Upper lobe of right lung (tissue), 1 donor: ENCODE data around the gene UBR3. TPM values are rescaled to one million over a fixed set of nuclear protein-coding genes. Genes with fewer than 3 reads are reported as not detected.

Experiments used
- ATAC-seq: fragments of 200-7000 bp; cut with Tn5 transposase; one replicate; pipeline ENCODE4 v1.9.1; 2020; ENCODE audit warnings: mild to moderate bottlenecking, moderate library complexity
- DNase-seq: peaks from one replicate; pipeline ENCODE4 v3.0.0-alpha.2; 2020
- H3K27ac ChIP-seq: fragments of 200-600 bp; one replicate; pipeline ENCODE4 v1.8.0; 2022
- H3K27me3 ChIP-seq: fragments of 200-600 bp; one replicate; pipeline ENCODE4 v1.8.0; 2022; ENCODE audit warnings: mild to moderate bottlenecking
- H3K36me3 ChIP-seq: fragments of 200-600 bp; one replicate; pipeline ENCODE4 v1.8.0; 2022
- H3K4me1 ChIP-seq: fragments of 200-600 bp; one replicate; pipeline ENCODE4 v1.8.0; 2022
- H3K4me3 ChIP-seq: fragments of 200-600 bp; one replicate; pipeline ENCODE4 v1.8.0; 2022; ENCODE audit warnings: mild to moderate bottlenecking
- H3K9me3 ChIP-seq: fragments of 200-600 bp; one replicate; pipeline ENCODE4 v1.8.0; 2022
- CTCF ChIP-seq: fragments of 200-600 bp; IDR thresholded peaks from one replicate; pipeline ENCODE4 v1.8.0; 2022; ENCODE audit warnings: antibody characterized with exemption
- intact Hi-C: fragments of 100-400 bp; cut with DNase I; formaldehyde crosslinking; loops from one replicate; pipeline ENCODE4 v1.11.0; 2022
- total RNA-seq: library from RNA; stranded (reverse); fragmentation: NEBNext Ultra II Directional; extraction: Animal tissue kit (Norgen Biotek cat#: 25700); gene quantifications from one replicate; pipeline ENCODE4 v1.2.1, GENCODE V29; 2021
- donor health status: DM: no; HTN: yes; CAD: no; lungs with severe emphysema.

The UBR3 gene
- total RNA-seq, 1 donor from 2014 or later = 42.8 TPM

GRCh38 chr2:169909376-169909775 lies 82.1 kb downstream of the UBR3 start:
- Histone ChIP-seq H3K9me3 (no peaks in the 10 kb centered on the region), H3K27me3 (no peaks in the 10 kb centered on the region), H3K4me3 (no peak overlapping the region), H3K4me1 (no peaks in the 10 kb centered on the region), H3K27ac (no peak overlapping the region), H3K36me3 (peaks cover 46% of the 10 kb centered on the region)
- ATAC-seq (no peak), DNase-seq (no peak)
- no peak for TF ChIP-seq CTCF
- intact Hi-C loops = no loop called here

- intact Hi-C loops = no loop called here
- DNase-seq (no peak), ATAC-seq (no peak)
- H3K4me3 ChIP-seq = no peak overlapping the region
- H3K4me1 ChIP-seq = no peaks in the 10 kb centered on the region
- no peaks in the 10 kb centered on the region for H3K27me3 ChIP-seq
- H3K27ac ChIP-seq = no peak overlapping the region
- H3K36me3 ChIP-seq = peaks cover 53% of the 10 kb centered on the region
- H3K9me3 ChIP-seq = no peaks in the 10 kb centered on the region
- TF ChIP-seq CTCF = no peak
These were observed 83.0 kb downstream of the UBR3 start for GRCh38 chr2:169910109-169910799.

- Histone ChIP-seq H3K4me1 (no peaks in the 10 kb centered on the region), H3K4me3 (no peak overlapping the region), H3K9me3 (no peaks in the 10 kb centered on the region), H3K36me3 (peaks cover 55% of the 10 kb centered on the region), H3K27me3 (no peaks in the 10 kb centered on the region), H3K27ac (no peak overlapping the region)
- intact Hi-C loops = no loop called here
- DNase-seq (no peak), ATAC-seq (no peak)
- TF ChIP-seq CTCF = no peak
These were observed 83.9 kb downstream of the UBR3 start for GRCh38 chr2:169911119-169911518.

GRCh38 chr2:169916623-169917022 lies 89.4 kb downstream of the UBR3 start:
- no peak overlapping the region for H3K4me3 ChIP-seq
- no peak overlapping the region for H3K27ac ChIP-seq
- peaks cover 46% of the 10 kb centered on the region for H3K36me3 ChIP-seq
- H3K9me3 ChIP-seq = no peaks in the 10 kb centered on the region
- no peak for DNase-seq
- H3K4me1 ChIP-seq = no peaks in the 10 kb centered on the region
- peak; percentile 16 for ATAC-seq
- intact Hi-C loops = no loop called here
- TF ChIP-seq CTCF = no peak
- no peaks in the 10 kb centered on the region for H3K27me3 ChIP-seq

- ATAC-seq (no peak), DNase-seq (no peak)
- H3K4me1 ChIP-seq = no peaks in the 10 kb centered on the region
- intact Hi-C loops = no loop called here
- no peaks in the 10 kb centered on the region for H3K27me3 ChIP-seq
- TF ChIP-seq CTCF = no peak
- peaks cover 28% of the 10 kb centered on the region for H3K36me3 ChIP-seq
- H3K27ac ChIP-seq = no peak overlapping the region
- no peak overlapping the region for H3K4me3 ChIP-seq
- no peaks in the 10 kb centered on the region for H3K9me3 ChIP-seq
These were observed 96.7 kb downstream of the UBR3 start for GRCh38 chr2:169923977-169924376.

GRCh38 chr2:169925968-169926367 lies 98.7 kb downstream of the UBR3 start:
- Histone ChIP-seq H3K27me3 (no peaks in the 10 kb centered on the region), H3K4me1 (no peaks in the 10 kb centered on the region), H3K9me3 (no peaks in the 10 kb centered on the region), H3K4me3 (no peak overlapping the region), H3K36me3 (peaks cover 26% of the 10 kb centered on the region), H3K27ac (no peak overlapping the region)
- no peak for TF ChIP-seq CTCF
- ATAC-seq (no peak), DNase-seq (no peak)
- intact Hi-C loops = no loop called here
